ENCODE data around the gene PPP2R5C.

PPP2R5C gene

DNA sequence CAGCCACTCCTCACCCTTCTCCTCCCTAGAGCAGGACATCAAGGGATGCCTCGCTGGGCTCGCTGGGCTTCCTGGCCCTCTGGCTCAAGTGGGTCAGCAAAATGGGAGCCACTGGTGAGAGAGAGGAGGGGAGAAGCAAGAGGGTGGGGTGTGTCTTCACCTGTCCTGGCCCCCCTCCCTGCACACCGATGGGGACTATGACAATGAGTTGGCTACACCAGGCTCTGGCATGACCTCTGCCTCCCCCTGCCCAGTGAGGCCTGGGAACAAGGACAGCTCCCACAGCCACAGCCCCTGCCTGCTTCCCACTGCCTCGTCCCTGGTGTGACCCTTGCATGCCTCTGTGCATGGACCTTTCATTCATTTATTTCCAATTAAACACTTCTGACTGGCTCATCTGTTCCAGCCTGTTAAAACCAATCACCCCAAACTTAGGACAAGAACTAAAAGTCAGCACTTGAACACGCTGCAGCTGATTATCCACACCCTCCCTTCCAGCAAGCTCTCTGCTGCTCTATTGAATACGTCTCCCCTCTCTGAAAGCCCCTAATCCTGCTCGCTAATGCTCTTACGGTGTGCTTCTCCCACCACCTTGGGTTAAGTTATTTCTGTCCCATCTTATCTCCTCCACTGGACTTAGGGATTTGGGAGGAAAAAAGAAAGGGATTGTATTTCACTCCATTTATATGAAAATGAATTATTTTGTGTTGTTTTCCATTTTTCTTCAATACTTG, 5.8 kb upstream of the PPP2R5C start:
- DNase-seq (ENCODE audit: low spot score): no peak

DNA sequence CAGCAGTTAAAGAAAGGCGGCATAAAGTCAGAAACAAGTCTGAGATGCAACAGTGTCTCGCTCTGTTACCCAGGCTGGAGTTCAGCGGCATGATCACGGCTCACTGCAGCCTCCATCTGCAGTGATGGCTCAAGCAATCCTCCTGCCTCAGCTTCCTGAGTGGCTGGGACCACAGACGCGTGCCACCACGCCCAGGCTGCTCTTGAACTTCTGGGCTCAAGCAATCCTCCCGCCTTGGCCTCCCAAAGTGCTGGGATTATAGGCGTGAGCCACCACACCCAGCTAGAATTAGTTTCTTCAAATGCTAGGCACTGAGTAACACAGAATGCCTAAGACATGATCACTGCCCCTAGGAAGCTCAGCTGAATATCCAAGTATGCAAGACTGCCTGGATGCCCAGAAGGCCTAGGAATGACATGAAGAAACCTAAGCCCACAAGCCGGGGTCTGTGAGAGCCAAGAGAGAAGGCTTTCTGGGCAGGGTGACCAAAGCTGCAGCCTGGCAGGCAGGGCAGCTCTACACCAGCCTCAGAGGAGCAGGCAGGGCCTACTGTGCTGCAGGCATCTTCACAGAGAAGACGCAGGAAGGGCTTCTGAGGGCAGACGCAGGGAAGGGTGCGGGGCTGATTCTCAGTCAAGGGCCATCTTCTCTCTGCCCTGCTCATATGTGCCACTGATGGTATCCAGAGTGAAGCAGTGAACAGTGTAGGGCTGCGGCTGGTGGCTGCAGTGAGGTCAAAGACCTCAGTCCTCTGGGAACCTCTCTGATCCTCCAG, 4.3 kb upstream of the PPP2R5C start:
- no peak for DNase-seq (ENCODE audit: low spot score)

DNA sequence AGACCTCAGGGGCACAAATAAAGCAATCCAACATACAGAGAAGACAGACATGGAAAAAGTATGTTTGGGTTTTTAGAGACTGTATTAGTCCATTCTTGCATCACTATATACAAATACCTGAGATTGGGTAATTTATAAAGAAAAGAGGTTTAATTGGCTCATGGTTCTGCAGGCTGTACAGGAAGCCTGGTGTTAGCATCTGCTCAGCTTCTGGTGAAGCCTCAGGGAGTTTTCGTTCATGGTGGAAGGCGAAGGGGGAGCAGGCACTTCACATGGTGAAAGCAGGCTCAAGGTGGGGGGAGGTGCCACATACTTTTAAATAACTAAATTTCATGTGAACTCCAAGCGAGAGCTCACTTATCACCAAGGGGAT, 3.7 kb upstream of the PPP2R5C start:
- DNase-seq (ENCODE audit: low spot score): no peak

DNA sequence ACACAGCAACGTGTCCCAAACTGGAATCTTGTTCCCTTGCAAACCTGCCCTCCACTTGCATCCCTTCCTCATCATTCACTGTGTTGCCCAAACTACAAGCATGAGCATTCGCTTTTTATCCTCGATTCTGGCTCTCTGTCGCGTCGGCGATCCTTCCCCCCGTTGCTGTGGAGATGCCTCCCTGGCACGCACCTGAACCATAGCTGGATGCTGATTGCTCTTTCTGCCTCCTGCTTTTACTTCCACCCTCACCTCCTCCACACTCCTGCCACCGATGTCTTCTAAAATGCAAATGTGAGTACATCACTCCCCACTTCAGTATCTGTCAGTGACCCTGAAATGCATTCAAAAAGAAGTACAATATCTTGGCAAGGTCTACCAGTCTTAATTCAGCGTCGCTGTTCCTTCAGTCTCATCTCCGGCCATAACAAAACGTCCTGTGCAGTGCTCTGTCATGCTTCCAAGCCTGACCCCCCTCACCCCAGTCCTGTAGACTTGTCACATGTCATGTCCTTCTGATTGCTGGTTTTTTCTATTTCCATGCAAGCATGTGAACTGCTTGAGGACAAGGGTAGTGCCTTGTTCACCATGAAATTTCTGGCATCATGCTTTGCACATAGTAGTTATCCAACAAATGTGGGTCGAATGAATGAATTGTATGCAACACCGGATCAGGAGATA, 2.5 kb upstream of the PPP2R5C start:
- DNase-seq (ENCODE audit: low spot score): no peak

DNA sequence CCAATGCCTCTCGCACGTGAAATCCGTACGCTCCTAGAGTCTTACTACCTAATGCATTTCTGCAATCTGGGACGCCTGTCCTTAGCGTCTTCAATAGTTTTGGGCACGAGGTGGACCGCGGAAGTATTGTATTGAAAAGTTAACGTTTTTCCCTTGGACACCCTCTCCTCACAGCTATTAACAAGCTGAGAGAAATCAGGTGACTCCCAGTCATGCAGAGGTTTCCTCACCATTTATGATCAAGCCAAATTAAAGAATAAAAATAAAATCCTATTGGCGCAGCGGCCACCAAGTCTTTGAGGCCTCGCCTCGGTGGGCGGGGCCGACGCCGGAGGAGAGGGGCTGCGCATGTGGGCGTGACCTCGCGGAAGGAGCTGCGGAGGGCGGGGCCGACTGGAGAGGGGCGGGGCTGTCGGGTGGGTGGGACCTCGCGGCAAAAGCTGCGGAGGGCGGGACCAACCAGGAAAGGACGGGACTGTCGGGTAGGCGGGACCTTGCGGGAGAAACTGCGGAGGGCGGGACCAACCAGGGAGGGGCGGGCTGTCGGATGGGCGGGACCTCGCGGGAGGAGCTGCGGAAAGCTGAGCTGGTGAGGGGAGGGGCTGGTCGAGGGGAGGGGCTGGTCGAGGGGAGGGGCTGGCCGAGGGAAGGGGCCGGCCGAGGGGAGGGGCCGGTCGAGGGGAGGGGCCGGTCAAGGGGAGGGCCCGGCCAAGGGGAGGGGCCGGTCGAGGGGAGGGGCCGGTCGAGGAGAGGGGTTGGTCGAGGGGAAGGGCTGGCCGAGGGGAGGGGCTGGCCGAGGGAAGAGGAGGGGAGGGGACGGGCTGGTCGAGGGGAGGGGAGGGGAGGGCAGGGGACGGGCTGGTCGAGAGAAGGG, 1.1 kb upstream of the PPP2R5C start:
- peak; percentile 95 for DNase-seq (ENCODE audit: low spot score)

DNA sequence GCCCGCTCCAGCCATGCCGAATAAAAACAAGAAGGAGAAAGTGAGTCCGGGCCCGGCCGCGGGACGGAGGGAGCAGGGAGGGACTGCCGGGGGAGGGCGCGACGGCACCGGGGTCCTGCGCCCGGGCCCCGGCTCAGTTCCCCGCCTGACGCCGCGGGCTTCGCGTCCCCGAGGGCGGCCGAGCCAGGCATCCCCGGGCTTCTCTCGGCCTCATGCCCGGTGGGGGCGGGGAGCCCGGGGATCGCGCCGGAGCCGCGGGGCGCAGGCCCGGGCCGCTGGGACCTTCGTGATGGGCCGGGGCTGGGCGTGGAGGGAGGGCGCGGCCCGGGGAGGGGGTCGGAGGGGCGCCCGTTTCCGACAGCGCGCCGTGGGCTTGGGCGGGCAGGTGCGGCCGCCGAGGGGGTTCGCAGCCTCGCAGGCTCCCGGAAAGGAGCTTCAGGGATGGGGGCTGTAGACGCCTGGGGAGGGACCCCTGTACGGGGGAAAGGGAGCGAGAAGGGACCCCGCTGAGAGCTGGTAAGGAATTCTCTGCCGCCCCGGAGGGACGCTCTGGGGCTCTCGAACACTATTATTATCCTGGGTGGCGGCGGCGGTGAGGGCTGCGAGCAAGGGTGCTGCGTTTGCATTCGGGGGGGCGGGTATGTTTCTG, 496 bp downstream of the PPP2R5C start:
- DNase-seq (ENCODE audit: low spot score): peak; percentile 7

DNA sequence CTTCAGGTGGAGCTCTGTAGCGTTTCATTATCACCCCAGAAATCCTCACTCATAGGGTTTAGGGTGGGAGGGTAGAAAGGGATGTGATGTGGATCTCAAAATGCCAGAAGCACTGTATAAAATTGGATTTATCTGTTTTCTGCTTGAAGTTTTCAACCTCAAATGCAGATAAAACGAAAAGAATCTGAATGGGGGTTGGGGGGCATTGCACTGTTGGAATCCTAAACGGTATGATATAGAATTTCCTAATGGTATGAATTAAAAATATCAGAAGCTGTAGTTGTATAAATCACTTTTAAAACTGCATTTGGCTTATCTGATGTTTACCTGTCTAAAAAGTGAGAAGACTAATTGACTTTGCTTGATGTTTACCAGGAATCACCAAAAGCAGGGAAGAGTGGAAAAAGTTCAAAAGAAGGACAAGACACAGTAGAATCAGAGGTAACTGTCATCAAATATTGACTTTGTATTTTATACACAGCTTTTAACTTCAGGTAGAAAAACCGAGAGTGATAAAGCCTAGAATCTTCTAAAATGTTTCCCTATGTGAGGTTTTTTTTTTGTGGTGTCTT, 1.1 kb downstream of the PPP2R5C start:
- no peak for DNase-seq (ENCODE audit: low spot score)

DNA sequence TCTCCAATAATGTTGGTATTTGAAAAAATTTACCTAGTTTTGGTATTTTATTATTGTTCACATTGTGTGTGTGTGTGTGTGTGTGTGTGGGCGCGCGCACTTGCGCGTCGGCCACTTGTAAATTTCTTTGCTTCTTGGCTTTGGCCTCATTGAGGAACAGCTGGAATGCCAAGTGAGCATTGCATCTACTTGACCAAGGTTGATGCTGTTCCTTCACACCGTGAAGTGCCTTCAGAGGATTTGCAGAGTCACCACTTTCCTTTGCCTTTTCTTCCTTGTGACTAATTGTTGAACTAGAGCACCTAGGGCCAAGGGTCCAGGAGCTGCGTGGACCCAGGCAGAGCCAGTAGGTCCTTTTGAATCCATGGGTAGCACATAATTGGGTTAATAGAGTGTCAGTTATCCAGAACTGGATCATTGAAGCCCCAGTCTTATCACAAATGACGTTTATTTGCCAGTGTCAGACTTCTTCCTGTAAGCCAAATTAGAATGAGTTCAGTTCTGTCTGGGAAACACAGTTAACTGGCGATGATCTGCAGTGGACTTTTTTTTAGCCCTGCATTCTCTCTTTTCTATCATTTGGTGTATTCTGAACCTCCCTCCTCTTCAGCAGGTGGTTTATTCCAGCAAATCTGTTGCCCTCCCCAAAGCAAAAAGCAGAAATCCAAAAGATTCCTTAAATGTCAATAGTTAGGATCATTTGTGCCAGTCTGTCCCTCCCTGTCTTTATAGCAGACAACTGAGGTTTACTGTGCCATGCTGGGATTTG, 2.6 kb downstream of the PPP2R5C start:
- no peak for DNase-seq (ENCODE audit: low spot score)

DNA sequence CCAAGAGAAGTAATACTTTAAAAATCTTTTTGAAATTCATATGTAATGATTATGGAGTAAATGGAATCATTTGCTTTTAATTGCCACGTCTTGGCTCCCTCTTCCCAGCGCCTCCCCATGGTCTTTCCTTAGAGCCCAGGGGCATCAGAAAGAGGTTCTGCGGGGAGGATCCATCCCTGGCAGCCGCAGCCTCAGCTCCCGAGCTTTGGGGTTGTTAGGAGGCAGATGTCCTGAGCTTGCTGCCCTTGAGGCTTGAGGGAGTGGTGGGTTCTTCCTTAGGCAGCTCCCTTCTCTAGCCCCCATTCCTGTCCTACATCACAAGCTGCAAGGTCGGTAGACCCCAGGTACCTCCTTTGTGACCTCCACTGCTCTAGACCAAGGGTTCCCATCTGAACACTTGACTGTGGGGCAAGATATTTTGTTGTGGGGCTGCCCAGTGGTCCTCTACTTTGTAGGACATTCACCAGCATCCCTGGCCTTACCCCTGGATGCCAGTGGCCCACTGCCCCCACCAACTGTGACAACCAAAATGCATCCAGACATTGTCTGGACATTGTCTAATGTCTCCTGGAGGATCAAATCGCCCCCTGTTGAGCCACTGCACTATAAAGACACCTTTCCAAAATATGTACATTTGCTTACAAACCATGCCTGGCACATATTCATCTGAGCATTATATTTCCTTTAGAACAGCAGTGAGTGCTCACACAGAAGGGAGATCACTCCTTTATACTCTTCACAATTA, 6.3 kb downstream of the PPP2R5C start:
- no peak for DNase-seq (ENCODE audit: low spot score)

DNA sequence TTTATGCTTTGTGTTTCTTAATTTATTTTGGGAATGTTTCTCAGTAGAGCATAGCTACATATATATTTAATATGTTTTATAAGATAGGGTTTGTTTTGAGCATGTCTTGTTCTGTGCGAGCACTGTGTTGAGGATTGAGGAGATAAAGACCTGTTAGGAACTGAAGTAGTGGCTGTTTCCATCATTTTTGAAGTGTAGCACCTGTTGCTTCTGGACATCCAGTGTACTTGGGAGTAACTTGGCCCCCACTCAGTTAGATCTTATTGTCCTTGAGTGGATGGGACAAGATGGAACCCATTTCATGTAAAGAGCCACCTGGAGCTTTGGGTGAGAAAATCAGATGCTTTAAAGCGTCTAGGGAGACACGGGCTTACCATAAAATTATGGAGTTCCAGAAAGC, 8.7 kb downstream of the PPP2R5C start:
- no peak for DNase-seq (ENCODE audit: low spot score)

DNA sequence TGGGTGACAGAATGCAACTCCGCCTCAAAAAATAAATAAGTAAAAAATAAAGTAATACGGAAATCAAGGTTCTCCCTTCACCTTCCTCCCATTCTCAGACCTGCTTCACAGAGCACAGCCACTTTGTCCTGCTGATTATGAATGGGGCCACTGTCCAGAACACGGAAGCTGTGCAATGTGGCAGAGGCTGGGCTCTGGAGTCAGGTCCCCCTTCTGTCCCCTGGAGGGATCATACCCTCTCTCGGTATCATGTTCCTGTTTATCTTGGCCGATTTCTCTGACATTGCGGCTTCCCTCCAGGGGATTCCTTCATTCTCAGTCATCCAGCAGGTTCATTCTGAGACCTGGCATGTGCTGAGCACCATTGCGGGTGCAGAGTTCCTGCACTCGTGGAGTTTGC, 11.3 kb downstream of the PPP2R5C start:
- DNase-seq (ENCODE audit: low spot score): no peak

DNA sequence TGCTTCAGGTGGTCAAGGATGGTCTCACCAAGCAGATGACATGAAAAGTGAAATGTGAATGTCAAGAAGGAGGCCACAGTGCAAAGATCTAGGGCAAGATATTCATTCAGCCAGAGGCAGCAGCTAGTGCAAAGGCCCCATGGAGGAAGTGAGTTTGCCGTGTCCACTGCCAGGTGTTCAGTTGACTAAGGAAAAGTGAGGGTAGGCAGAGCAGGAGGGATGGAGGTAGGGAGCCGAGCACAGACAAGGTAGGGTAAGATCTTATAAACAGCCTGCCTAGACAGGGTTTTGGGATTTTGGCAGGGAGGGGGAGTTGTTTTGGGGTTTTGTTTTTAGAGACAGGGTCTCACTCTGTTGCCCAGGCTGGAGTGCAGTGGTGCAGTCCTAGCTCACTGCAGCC, 11.9 kb downstream of the PPP2R5C start:
- DNase-seq (ENCODE audit: low spot score): no peak

DNA sequence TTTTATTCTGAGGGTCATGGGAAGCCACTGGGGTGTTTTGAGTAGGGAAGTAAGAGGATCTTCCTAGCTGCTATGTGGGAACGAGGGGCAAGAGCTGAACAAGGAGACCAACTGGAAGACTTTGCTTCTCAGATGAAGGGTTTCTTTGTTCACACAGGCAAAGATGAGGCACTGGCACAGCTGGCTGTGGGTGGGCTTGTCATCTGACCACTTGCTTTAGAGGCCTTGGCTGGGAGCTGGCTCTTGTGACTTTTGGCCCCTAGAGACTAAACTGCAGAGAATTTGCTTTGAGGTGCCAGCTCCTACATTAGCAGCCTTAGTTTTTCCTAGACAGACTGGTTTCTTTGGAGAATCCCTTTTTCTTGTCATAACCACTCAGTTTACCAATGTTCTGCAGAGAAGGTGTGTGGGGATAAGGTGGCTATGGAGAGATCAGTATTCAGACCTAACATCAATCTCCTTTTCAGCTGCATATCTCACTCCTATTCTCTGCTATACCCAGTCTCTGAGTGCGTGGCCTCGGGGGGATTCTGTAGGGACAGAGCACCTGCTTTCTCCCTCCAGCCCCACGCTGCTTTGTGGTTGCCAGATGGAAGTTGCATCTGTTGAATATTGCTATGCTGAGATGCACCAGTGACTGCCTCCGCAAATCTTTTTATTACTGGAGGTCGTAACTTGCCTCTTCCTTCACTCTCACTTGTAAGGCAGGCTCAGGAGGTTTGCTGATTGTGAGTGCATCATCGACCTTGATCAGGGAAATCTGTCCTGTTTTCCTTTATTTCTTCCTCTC, 12.7 kb downstream of the PPP2R5C start:
- DNase-seq (ENCODE audit: low spot score): no peak

DNA sequence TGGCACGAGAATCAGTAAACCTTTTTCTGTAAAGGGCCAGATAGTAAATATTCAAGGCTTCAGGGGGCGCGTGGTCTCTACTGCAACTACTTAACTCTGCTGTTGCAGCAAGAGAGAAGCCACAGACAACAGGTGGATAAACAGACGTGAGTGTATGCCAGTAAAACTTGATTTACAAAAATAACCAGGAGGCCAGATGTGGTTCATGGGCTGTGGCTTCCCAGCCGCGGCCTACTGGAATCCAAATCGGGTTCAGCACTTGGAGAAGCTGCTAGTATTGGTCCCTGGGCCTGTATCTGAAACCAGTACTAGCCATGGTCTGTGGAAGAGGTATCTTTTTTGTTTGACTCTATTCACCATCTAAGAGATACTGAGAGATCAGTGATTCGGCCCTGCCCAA, 13.3 kb downstream of the PPP2R5C start:
- DNase-seq (ENCODE audit: low spot score): no peak

DNA sequence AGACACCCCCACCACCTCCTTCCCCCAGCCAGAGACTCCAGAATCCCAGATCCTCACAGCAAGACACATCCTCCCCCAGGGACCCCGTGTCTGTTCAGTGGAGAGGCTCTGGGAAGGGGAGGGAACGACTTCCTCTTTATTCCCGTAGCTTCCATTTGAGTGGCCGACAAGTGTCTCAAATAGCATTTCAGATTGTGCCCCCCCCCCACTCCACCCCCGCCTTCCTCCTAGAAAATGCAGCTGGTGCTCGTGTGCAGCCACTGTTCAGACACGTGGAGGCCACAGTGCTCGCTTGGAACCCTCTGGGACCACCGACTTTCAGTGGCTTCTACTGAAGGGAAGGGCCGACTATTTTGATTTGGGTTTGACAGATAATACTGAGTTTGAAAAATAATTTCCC, 14.3 kb downstream of the PPP2R5C start:
- no peak for DNase-seq (ENCODE audit: low spot score)

DNA sequence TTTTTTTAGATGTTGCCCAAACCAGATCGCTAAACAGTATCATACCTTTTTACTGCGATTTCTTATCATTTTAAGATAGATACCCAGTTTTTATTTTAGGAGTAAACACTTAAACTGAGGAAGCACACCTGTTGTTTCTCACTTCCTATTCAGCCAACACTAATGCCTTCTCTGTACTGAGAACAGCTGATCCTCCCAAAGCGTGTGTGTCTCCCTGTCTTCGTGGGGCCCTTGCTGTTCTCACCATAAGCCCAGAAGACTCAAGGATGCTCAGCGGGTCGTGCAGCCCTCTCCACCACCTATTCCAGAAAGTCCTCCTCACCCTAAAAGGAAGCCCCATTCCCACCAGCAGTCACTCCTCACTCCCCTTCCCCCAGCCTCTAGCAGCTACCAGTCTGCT, 14.8 kb downstream of the PPP2R5C start:
- DNase-seq (ENCODE audit: low spot score): no peak

DNA sequence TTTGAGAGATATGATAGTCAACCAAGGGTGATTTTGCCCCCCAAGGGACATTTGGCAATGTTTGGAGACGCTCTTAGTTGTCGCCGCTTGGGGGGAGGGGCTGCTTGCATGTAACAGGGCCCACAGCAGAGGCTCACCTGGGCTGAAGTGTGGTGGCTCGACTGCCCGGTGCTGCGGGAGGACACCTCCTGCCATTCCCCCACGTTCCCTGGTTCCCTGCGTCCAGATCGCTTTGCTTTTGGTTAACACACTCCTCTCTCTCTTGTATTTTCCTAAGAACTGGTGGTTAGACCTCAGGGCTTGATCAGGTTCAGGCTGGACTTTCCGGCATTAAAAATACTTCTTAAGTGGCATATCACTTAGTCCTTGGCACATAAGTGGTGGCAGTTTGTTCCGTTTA, 18.9 kb downstream of the PPP2R5C start:
- DNase-seq (ENCODE audit: low spot score): no peak

DNA sequence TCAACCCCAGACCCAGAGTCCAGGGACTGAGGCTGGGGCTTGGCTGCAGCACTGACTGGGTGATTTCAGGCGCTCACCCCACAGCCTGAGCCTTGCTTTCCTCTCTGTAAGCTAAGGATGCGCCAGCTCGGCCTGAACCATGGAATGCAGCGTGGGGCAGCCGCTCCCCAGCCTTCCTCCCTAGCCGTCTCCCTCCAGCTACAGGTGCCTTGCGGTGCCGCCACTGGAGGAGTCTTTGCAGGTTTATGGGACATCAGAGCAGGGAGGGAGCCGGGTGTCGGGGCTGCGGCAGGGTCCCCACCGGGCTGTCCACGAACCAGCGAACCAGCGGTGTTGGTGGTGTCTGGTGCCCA, 19.4 kb downstream of the PPP2R5C start:
- no peak for DNase-seq (ENCODE audit: low spot score)

Measured in kidney capillary endothelial cell (primary cell).